GM10266 (cell line): Measurements from ENCODE around the gene KDM4C.

Experiments used
- DNase-seq: peaks from one replicate; pipeline ENCODE4 v3.0.0; 2012; ENCODE audit errors: extremely low spot score
- CTCF ChIP-seq: IDR thresholded peaks from 2 replicates; pipeline ENCODE4 v1.5.1; 2012; ENCODE audit warnings: mild to moderate bottlenecking, low read depth; ENCODE audit not compliant: control insufficient read depth, insufficient read depth; ENCODE audit errors: missing control alignments

Gene KDM4C

GRCh38 chr9:7139886-7140285 is 382.1 kb downstream of the KDM4C start:
- no peak for TF ChIP-seq CTCF
- DNase-seq, result no peak

- TF ChIP-seq CTCF, result no peak
- DNase-seq, result no peak
Measured at GRCh38 chr9:7140401-7140800, 382.6 kb downstream of the KDM4C start.

- DNase-seq, result no peak
- no peak for TF ChIP-seq CTCF
Measured at GRCh38 chr9:7143645-7144200, 385.9 kb downstream of the KDM4C start.

GRCh38 chr9:7144265-7145046 is 386.7 kb downstream of the KDM4C start:
- TF ChIP-seq CTCF, result no peak
- no peak for DNase-seq

GRCh38 chr9:7145361-7146069 is 387.7 kb downstream of the KDM4C start:
- no peak for DNase-seq
- TF ChIP-seq CTCF, result no peak

GRCh38 chr9:7146582-7146981 is 388.8 kb downstream of the KDM4C start:
- DNase-seq, result no peak
- TF ChIP-seq CTCF, result no peak
